HL-60 (cell line): ENCODE results near the gene TOMM40.
"Not testable (repeated sequence)": the region's sequence is repeated elsewhere in the genome, so short reads cannot be mapped to it uniquely, and the experiment has no call there.

Experiments
- DNase-seq, 2 experiments: peaks; one replicate each; pipeline ENCODE4 v3.0.0-alpha.2; 2010 to 2020; ENCODE audit warnings: low read depth in 1 of 2, low spot score in 1 of 2
- H3K27ac ChIP-seq: fragments of 250-450 bp; sonication (Bioruptor Pico); replicated peaks from 2 replicates; pipeline ENCODE4 v1.5.1; 2020; ENCODE audit warnings: mild to moderate bottlenecking, moderate library complexity
- H3K27me3 ChIP-seq: fragments of 250-450 bp; sonication (Bioruptor Pico); 2 replicates; pipeline ENCODE4 v1.5.1; 2021; ENCODE audit warnings: mild to moderate bottlenecking, moderate library complexity; ENCODE audit not compliant: insufficient read depth, poor library complexity, severe bottlenecking
- H3K4me3 ChIP-seq: replicated peaks from 2 replicates; pipeline ENCODE4 v1.5.1; 2011; ENCODE audit warnings: mild to moderate bottlenecking, control low read depth, low read length; ENCODE audit not compliant: insufficient read depth
- GABPA ChIP-seq: IDR thresholded peaks from 2 replicates; pipeline ENCODE4 v1.6.1; 2012; ENCODE audit warnings: low read depth
- POLR2AphosphoS5 ChIP-seq: IDR thresholded peaks from 2 replicates; pipeline ENCODE4 v1.6.1; 2012; ENCODE audit warnings: low read depth
- REST ChIP-seq: IDR thresholded peaks from 2 replicates; pipeline ENCODE4 v1.6.1; 2012; ENCODE audit warnings: low read depth; ENCODE audit not compliant: insufficient replicate concordance
- SPI1 ChIP-seq: IDR thresholded peaks from 2 replicates; pipeline ENCODE4 v1.6.1; 2012; ENCODE audit warnings: low read depth, mild to moderate bottlenecking, borderline replicate concordance
- TF ChIP-seq, protein P1 (sequence below): IDR thresholded peaks from one replicate; pipeline ENCODE4 v1.5.1; 2011; ENCODE audit warnings: low read length, control low read depth, inconsistent platforms; ENCODE audit not compliant: insufficient read depth

TOMM40 gene

DNA sequence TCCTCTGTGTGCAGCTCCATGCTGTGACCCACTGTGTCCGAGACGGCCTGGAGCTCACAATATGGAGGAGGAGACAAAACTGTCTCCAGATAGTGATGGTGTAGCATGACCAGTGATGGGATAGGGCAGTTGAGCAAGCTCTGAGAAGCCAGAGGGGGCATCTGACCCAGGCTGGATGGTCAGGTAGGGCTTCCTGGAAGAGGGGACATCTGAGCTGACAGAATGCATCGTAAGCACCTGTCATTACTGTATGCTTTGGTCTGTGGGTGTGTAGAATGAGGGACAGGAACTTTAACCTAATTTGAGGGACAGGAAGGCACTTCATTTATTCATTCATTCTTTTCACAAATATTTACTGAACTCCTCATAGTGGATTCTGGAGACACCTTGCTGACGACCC lies 6.5 kb upstream of the TOMM40 start:
- no peak overlapping the region for H3K4me3 ChIP-seq
- H3K27ac ChIP-seq: no peak overlapping the region
- no peaks in the 10 kb centered on the region for H3K27me3 ChIP-seq
- DNase-seq: no peak
- TF ChIP-seq, protein P1, sequence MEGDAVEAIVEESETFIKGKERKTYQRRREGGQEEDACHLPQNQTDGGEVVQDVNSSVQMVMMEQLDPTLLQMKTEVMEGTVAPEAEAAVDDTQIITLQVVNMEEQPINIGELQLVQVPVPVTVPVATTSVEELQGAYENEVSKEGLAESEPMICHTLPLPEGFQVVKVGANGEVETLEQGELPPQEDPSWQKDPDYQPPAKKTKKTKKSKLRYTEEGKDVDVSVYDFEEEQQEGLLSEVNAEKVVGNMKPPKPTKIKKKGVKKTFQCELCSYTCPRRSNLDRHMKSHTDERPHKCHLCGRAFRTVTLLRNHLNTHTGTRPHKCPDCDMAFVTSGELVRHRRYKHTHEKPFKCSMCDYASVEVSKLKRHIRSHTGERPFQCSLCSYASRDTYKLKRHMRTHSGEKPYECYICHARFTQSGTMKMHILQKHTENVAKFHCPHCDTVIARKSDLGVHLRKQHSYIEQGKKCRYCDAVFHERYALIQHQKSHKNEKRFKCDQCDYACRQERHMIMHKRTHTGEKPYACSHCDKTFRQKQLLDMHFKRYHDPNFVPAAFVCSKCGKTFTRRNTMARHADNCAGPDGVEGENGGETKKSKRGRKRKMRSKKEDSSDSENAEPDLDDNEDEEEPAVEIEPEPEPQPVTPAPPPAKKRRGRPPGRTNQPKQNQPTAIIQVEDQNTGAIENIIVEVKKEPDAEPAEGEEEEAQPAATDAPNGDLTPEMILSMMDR: no peak
- TF ChIP-seq POLR2AphosphoS5 (no peak), SPI1 (no peak), GABPA (no peak), REST (no peak)

GRCh38 chr19:44886141-44886540 lies 4.9 kb upstream of the TOMM40 start:
- no peak for DNase-seq
- H3K27me3 ChIP-seq: no peaks in the 10 kb centered on the region
- no peak overlapping the region for H3K4me3 ChIP-seq
- no peak overlapping the region for H3K27ac ChIP-seq
- TF ChIP-seq, protein P1: no peak
- TF ChIP-seq GABPA (no peak), POLR2AphosphoS5 (no peak), REST (no peak), SPI1 (no peak)

- no peak for DNase-seq
- no peak for TF ChIP-seq GABPA
- TF ChIP-seq REST: no peak
- TF ChIP-seq, protein P1: no peak
- TF ChIP-seq POLR2AphosphoS5: no peak
- TF ChIP-seq SPI1: no peak
- Histone ChIP-seq H3K4me3 (no peak overlapping the region), H3K27ac (no peak overlapping the region), H3K27me3 (no peaks in the 10 kb centered on the region)
These were observed 3.4 kb upstream of the TOMM40 start for GRCh38 chr19:44887648-44888047.

- not testable (repeated sequence) for DNase-seq, H3K27me3 ChIP-seq, H3K27ac ChIP-seq
These were observed 2.7 kb upstream of the TOMM40 start for GRCh38 chr19:44888335-44888734.

More at GRCh38 chr19:44888335-44888734, 2.7 kb upstream of the TOMM40 start:
- H3K4me3 ChIP-seq: not testable (repeated sequence)
